Cardiac atrium fibroblast (primary cell): Measurements from ENCODE around the gene ELOVL5. TPM values are rescaled to one million over a fixed set of nuclear protein-coding genes. Genes with fewer than 3 reads are reported as not detected.

Source experiments
- total RNA-seq: library from RNA; depleted of rRNA; stranded (reverse); fragments of >200 nt; gene quantifications from 2 replicates; pipeline ENCODE4 v1.2.3, GENCODE V29; 2015

The ELOVL5 gene
- 63.9 and 91.2 TPM in 2 replicates for total RNA-seq

GRCh38 chr6:53348371-53349208 lies at the start of gene ELOVL5:
Gene ELOVL5, minus strand, starts transcription at chr6:53348950. Its CDS starts 53,251 bp downstream, at chr6:53295699.

Other genes with a start within 250 kb of the ELOVL5 start
- not detected in 2 replicates for gene GCM1, start 200.1 kb downstream of the ELOVL5 start, total RNA-seq
- gene GCLC, start 196.2 kb upstream of the ELOVL5 start, total RNA-seq, result 6.5 and 8.5 TPM in 2 replicates